H9 (cell line): ENCODE data around the gene TMCC1. TPM values are rescaled to one million over a fixed set of nuclear protein-coding genes. Genes with fewer than 3 reads are reported as not detected.

Experiments used
- DNase-seq: peaks from one replicate; pipeline ENCODE4 v3.0.0-alpha.2; 2017
- H2AFZ ChIP-seq: one replicate; pipeline ENCODE4 v1.6.1; 2013; ENCODE audit warnings: mild to moderate bottlenecking, low read length, control low read depth, moderate library complexity
- H2AK5ac ChIP-seq: 2 replicates; pipeline ENCODE4 v1.6.1; 2013; ENCODE audit warnings: low read length, control low read depth, mixed read lengths; ENCODE audit not compliant: insufficient read length
- H2BK120ac ChIP-seq: one replicate; pipeline ENCODE4 v1.6.1; 2013; ENCODE audit warnings: low read depth, mild to moderate bottlenecking, low read length, control low read depth, inconsistent platforms; ENCODE audit not compliant: poor library complexity, severe bottlenecking
- H2BK12ac ChIP-seq: 2 replicates; pipeline ENCODE4 v1.6.1; 2013; ENCODE audit warnings: low read length, control low read depth, mixed read lengths, low read depth; ENCODE audit not compliant: insufficient read length
- H2BK15ac ChIP-seq: 2 replicates; pipeline ENCODE4 v1.6.1; 2013; ENCODE audit warnings: low read depth, low read length, control low read depth
- H2BK20ac ChIP-seq: one replicate; pipeline ENCODE4 v1.6.1; 2013; ENCODE audit warnings: low read depth, mild to moderate bottlenecking, low read length, control low read depth, inconsistent platforms; ENCODE audit not compliant: poor library complexity, severe bottlenecking
- H2BK5ac ChIP-seq: 2 replicates; pipeline ENCODE4 v1.6.1; 2013; ENCODE audit warnings: low read length, control low read depth, mixed read lengths; ENCODE audit not compliant: insufficient read length
- H3K14ac ChIP-seq: 2 replicates; pipeline ENCODE4 v1.6.1; 2013; ENCODE audit warnings: low read length, control low read depth; ENCODE audit not compliant: insufficient read depth
- H3K18ac ChIP-seq: 2 replicates; pipeline ENCODE4 v1.6.1; 2013; ENCODE audit warnings: low read depth, mild to moderate bottlenecking, mixed read lengths, low read length, control low read depth; ENCODE audit not compliant: insufficient read length
- H3K23ac ChIP-seq: 2 replicates; pipeline ENCODE4 v1.6.1; 2013; ENCODE audit warnings: low read length, control low read depth, mixed read lengths, low read depth; ENCODE audit not compliant: insufficient read length
- H3K23me2 ChIP-seq: 2 replicates; pipeline ENCODE4 v1.6.1; 2013; ENCODE audit warnings: low read depth, mild to moderate bottlenecking, mixed read lengths, low read length, control low read depth; ENCODE audit not compliant: insufficient read length, poor library complexity, severe bottlenecking
- H3K27ac ChIP-seq: 2 replicates; pipeline ENCODE4 v1.5.1; 2013; ENCODE audit warnings: low read length, control low read depth, mixed read lengths, low read depth; ENCODE audit not compliant: insufficient read length
- H3K27me3 ChIP-seq: 2 replicates; pipeline ENCODE4 v1.6.1; 2013; ENCODE audit warnings: low read length, control low read depth, inconsistent platforms; ENCODE audit not compliant: insufficient read depth
- H3K4ac ChIP-seq: 2 replicates; pipeline ENCODE4 v1.6.1; 2013; ENCODE audit warnings: low read depth, mild to moderate bottlenecking, control low read depth, inconsistent platforms, low read length, moderate library complexity
- H3K4me1 ChIP-seq: 2 replicates; pipeline ENCODE4 v1.6.1; 2013; ENCODE audit warnings: low read length, control low read depth, inconsistent platforms; ENCODE audit not compliant: insufficient read depth
- H3K4me2 ChIP-seq: 2 replicates; pipeline ENCODE4 v1.6.1; 2013; ENCODE audit warnings: low read length, control low read depth, mixed read lengths; ENCODE audit not compliant: insufficient read length, insufficient read depth
- H3K56ac ChIP-seq: 2 replicates; pipeline ENCODE4 v1.6.1; 2013; ENCODE audit warnings: low read depth, mild to moderate bottlenecking, mixed read lengths, low read length, control low read depth; ENCODE audit not compliant: insufficient read length
- H3K79me1 ChIP-seq: 2 replicates; pipeline ENCODE4 v1.6.1; 2013; ENCODE audit warnings: low read depth, mild to moderate bottlenecking, moderate library complexity, low read length, control low read depth, inconsistent platforms; ENCODE audit not compliant: insufficient read depth, poor library complexity, severe bottlenecking
- H3K79me2 ChIP-seq: 2 replicates; pipeline ENCODE4 v1.6.1; 2013; ENCODE audit warnings: low read length, control low read depth, inconsistent platforms; ENCODE audit not compliant: insufficient read depth
- H3K9ac ChIP-seq: 2 replicates; pipeline ENCODE4 v1.6.1; 2013; ENCODE audit warnings: low read length, control low read depth, mixed read lengths; ENCODE audit not compliant: insufficient read length; ENCODE audit errors: extremely low read depth
- H3K9me3 ChIP-seq: one replicate; pipeline ENCODE4 v1.6.1; 2013; ENCODE audit warnings: low read depth, low read length, inconsistent platforms; ENCODE audit not compliant: control insufficient read depth
- H3T11ph ChIP-seq: one replicate; pipeline ENCODE4 v1.6.1; 2013; ENCODE audit warnings: mild to moderate bottlenecking, low read length, control low read depth, inconsistent platforms
- H4K20me1 ChIP-seq: one replicate; pipeline ENCODE4 v1.6.1; 2013; ENCODE audit not compliant: control insufficient read depth, insufficient read length, insufficient read depth
- H4K5ac ChIP-seq: 2 replicates; pipeline ENCODE4 v1.6.1; 2013; ENCODE audit warnings: low read depth, mild to moderate bottlenecking, mixed read lengths, low read length, control low read depth; ENCODE audit not compliant: insufficient read length
- H4K8ac ChIP-seq: replicated peaks from 2 replicates; pipeline ENCODE4 v1.6.1; 2013; ENCODE audit warnings: low read length, control low read depth, mixed read lengths, low read depth; ENCODE audit not compliant: insufficient read length
- H4K91ac ChIP-seq: 2 replicates; pipeline ENCODE4 v1.6.1; 2013; ENCODE audit warnings: low read depth, mild to moderate bottlenecking, moderate library complexity, mixed read lengths, low read length, control low read depth; ENCODE audit not compliant: insufficient read length
- H3K27ac Mint-ChIP-seq, 3 experiments: 2 replicates in 2 of 3; 3 replicates in 1 of 3; pipeline ENCODE4 v1.8.0; 2020 to 2021; ENCODE audit warnings: mixed read lengths in 3 of 3, mild to moderate bottlenecking in 1 of 3, moderate library complexity in 1 of 3
- H3K27me3 Mint-ChIP-seq: 2 replicates; pipeline ENCODE4 v1.8.0; 2021; ENCODE audit warnings: low read depth, mild to moderate bottlenecking, moderate library complexity, mixed read lengths
- H3K36me3 Mint-ChIP-seq, 3 experiments: 2 replicates in 2 of 3; 3 replicates in 1 of 3; pipeline ENCODE4 v1.8.0; 2020 to 2021; ENCODE audit warnings: low read depth in 3 of 3, mixed read lengths in 3 of 3; ENCODE audit not compliant: insufficient read depth in 1 of 3
- H3K4me1 Mint-ChIP-seq, 2 experiments: 2 replicates each; pipeline ENCODE4 v1.8.0; 2020; ENCODE audit warnings: mixed read lengths in 2 of 2
- H3K4me3 Mint-ChIP-seq, 2 experiments: 2 replicates in 1 of 2; 3 replicates in 1 of 2; pipeline ENCODE4 v1.8.0; 2020 to 2021; ENCODE audit warnings: mild to moderate bottlenecking in 2 of 2, mixed read lengths in 2 of 2, moderate library complexity in 1 of 2
- H3K9me3 Mint-ChIP-seq, 2 experiments: 2 replicates in 1 of 2; 3 replicates in 1 of 2; pipeline ENCODE4 v1.8.0; 2020; ENCODE audit warnings: mild to moderate bottlenecking in 2 of 2, mixed read lengths in 2 of 2, moderate library complexity in 1 of 2
- WGBS: extraction: QIAGEN DNeasy Blood & Tissue Kit; methylation state at CpG from one replicate; pipeline ENCODE4 v1.1.7; 2013; ENCODE audit warnings: missing lambda C conversion rate, low lambda C conversion rate, mixed read lengths; ENCODE audit not compliant: insufficient read length; ENCODE audit errors: extremely low coverage; 5-methylcytosine and 5-hydroxymethylcytosine counted together
- total RNA-seq: library from RNA; stranded (reverse); gene quantifications from 2 replicates; pipeline ENCODE4 v1.2.1, GENCODE V29; 2021
- TF ChIP-seq, protein P1 (sequence below): fragments of 200-600 bp; sonication (generic); conservative IDR thresholded peaks from 3 replicates; pipeline ENCODE4 v1.8.0; 2021; ENCODE audit warnings: antibody characterized with exemption, mild to moderate bottlenecking

Gene TMCC1
- total RNA-seq, 1 experiment from 2014 or later: 24.4 TPM

DNA sequence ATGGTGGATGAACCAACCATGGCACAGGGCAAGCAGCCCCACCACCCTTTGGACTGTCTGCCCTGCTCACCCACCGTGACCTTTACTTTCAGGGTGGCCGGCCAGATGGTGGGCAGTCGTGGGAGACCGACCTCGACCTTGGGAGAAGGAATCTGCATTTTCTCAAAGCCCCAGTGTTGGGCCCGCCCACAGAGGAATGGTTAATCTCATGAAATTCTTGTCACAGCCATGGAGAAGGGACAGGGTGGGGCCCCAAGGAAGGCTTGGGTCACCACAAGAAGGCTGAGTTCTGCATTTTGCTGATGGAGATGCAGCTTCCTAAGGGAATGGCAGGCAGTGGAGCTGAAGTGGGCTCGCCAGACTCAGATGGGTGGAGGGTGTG is 290.0 kb downstream of the TMCC1 start:
- no peak overlapping the region for H3K4me2 ChIP-seq
- no peaks in the 10 kb centered on the region for H4K20me1 ChIP-seq
- peak overlapping the region; percentile 39 to 93 for H3K4me3 Mint-ChIP-seq
- H3K9me3 Mint-ChIP-seq: peaks cover 3% of the 10 kb centered on the region in 2 experiments; a peak in 2 of 5 replicates
- peaks cover 73% of the 10 kb centered on the region in 2 experiments for H3K4me1 Mint-ChIP-seq
- peaks cover 6% of the 10 kb centered on the region; the same call in 1 of the 2 replicates for H3K27me3 ChIP-seq
- no peak overlapping the region for H2BK5ac ChIP-seq
- no CpG with 5 or more reads among the region's 7 CpGs for WGBS
- H3K23me2 ChIP-seq: peaks cover 12% of the 10 kb centered on the region
- TF ChIP-seq, protein P1, sequence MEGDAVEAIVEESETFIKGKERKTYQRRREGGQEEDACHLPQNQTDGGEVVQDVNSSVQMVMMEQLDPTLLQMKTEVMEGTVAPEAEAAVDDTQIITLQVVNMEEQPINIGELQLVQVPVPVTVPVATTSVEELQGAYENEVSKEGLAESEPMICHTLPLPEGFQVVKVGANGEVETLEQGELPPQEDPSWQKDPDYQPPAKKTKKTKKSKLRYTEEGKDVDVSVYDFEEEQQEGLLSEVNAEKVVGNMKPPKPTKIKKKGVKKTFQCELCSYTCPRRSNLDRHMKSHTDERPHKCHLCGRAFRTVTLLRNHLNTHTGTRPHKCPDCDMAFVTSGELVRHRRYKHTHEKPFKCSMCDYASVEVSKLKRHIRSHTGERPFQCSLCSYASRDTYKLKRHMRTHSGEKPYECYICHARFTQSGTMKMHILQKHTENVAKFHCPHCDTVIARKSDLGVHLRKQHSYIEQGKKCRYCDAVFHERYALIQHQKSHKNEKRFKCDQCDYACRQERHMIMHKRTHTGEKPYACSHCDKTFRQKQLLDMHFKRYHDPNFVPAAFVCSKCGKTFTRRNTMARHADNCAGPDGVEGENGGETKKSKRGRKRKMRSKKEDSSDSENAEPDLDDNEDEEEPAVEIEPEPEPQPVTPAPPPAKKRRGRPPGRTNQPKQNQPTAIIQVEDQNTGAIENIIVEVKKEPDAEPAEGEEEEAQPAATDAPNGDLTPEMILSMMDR: no peak
- no peak overlapping the region for H4K91ac ChIP-seq
- no peak overlapping the region for H3K9ac ChIP-seq
- no peak overlapping the region; the same call in 1 of the 2 replicates for H3K14ac ChIP-seq
- H2AFZ ChIP-seq: no peak overlapping the region
- no peak overlapping the region for H4K8ac ChIP-seq
- H3K18ac ChIP-seq: no peak overlapping the region
- H2AK5ac ChIP-seq: no peak overlapping the region
- no peaks in the 10 kb centered on the region for H3K79me1 ChIP-seq
- H2BK12ac ChIP-seq: no peak overlapping the region
- H3K4ac ChIP-seq: no peak overlapping the region
- no peak overlapping the region for H3K56ac ChIP-seq
- no peak overlapping the region for H2BK15ac ChIP-seq
- H3K4me1 ChIP-seq: peaks cover 2% of the 10 kb centered on the region; the same call in 1 of the 2 replicates
- H3K27ac ChIP-seq: no peak overlapping the region
- no peak overlapping the region for H2BK120ac ChIP-seq
- no peak overlapping the region for H2BK20ac ChIP-seq
- no peak overlapping the region for H3K23ac ChIP-seq
- peak overlapping the region in 2 of 3 experiments; percentile 15 to 68; a peak in 3 of 7 replicates for H3K27ac Mint-ChIP-seq
- H3K9me3 ChIP-seq: no peaks in the 10 kb centered on the region
- DNase-seq: no peak
- peaks cover 34% of the 10 kb centered on the region for H3K27me3 Mint-ChIP-seq
- no peak overlapping the region for H4K5ac ChIP-seq
- peaks cover 4% of the 10 kb centered on the region; the same call in 1 of the 2 replicates for H3K79me2 ChIP-seq
- H3T11ph ChIP-seq: no peak overlapping the region
- H3K36me3 Mint-ChIP-seq: peaks cover 0 to 3% (median 0%) of the 10 kb centered on the region in 3 experiments; a peak in 3 of 7 replicates
